HCT116 (cell line): ENCODE data around the gene CAPZB. TPM values are rescaled to one million over a fixed set of nuclear protein-coding genes. Genes with fewer than 3 reads are reported as not detected.

Source experiments
- ATAC-seq: fragments of 200-7000 bp; cut with Tn5 transposase; 2 replicates; pipeline ENCODE4 v1.9.1; 2020; ENCODE audit warnings: mild to moderate bottlenecking, moderate library complexity
- BruUV-seq: library from RNA; stranded (reverse); fragments of 400-500 nt; replicated peaks from 2 replicates; lab custom pipeline; 2021; lab: Mats Ljungman, UMichigan
- CTCF ChIA-PET: fragments of 300-600 bp; sonication (Branson Sonifier 250); formaldehyde crosslinking; loops from one replicate; lab custom pipeline; 2021; ENCODE audit warnings: antibody characterized with exemption; lab: Charles Lee
- POLR2A ChIA-PET: fragments of 300-600, 350-600 bp; sonication (Branson Sonifier 250); formaldehyde crosslinking; loops from one replicate; lab custom pipeline; 2021; ENCODE audit warnings: antibody characterized with exemption; lab: Charles Lee
- RAD21 ChIA-PET, 2 experiments: fragments of 300-600 bp; sonication (Branson Sonifier 250); formaldehyde crosslinking; loops; one replicate each; lab custom pipeline; 2023; ENCODE audit warnings: low total read pairs in 2 of 2; ENCODE audit not compliant: uncharacterized antibody in 2 of 2, unreplicated experiment in 2 of 2, low non-redundant PET in 1 of 2; lab: Charles Lee
- DNase-seq: peaks from one replicate; pipeline ENCODE4 v3.0.0-alpha.2; 2010; ENCODE audit warnings: low read depth, low spot score
- H2AFZ ChIP-seq: fragments of 200-600 bp; shearing (Covaris generic), sonication (generic); 2 replicates; pipeline ENCODE4 v1.6.1; 2017; ENCODE audit warnings: low read depth, mixed run types, mixed read lengths, antibody characterized with exemption, low read length; ENCODE audit not compliant: poor library complexity, severe bottlenecking
- H3K27ac ChIP-seq: 2 replicates; pipeline ENCODE4 v1.5.1; 2012; ENCODE audit warnings: low read depth, low read length
- H3K27me3 ChIP-seq: fragments of 200-600 bp; sonication (generic); 2 replicates; pipeline ENCODE4 v1.6.1; 2016; ENCODE audit warnings: mixed run types, low read length, mixed read lengths; ENCODE audit not compliant: insufficient read depth
- H3K36me3 ChIP-seq, 2 experiments: fragments of 200-500 bp in 1 of 2; fragments of 200-600 bp in 1 of 2; sonication (Bioruptor generic) in 1 of 2; sonication (generic) in 1 of 2; 2 replicates each; pipeline versions ENCODE4 v1.5.1 to v1.6.1; 2014 to 2016; ENCODE audit warnings: low read length in 2 of 2, inconsistent platforms in 1 of 2, mixed read lengths in 1 of 2, mixed run types in 1 of 2; ENCODE audit not compliant: insufficient read depth in 2 of 2, control insufficient read depth in 1 of 2
- H3K4me1 ChIP-seq, 2 experiments: fragments of 200-600 bp in 1 of 2; sonication (generic) in 1 of 2; 2 replicates each; pipeline versions ENCODE4 v1.5.1 to v1.6.1; 2012 to 2017; ENCODE audit warnings: low read length in 2 of 2, inconsistent platforms in 1 of 2, mild to moderate bottlenecking in 1 of 2, mixed read lengths in 1 of 2, mixed run types in 1 of 2, moderate library complexity in 1 of 2; ENCODE audit not compliant: insufficient read depth in 2 of 2, control insufficient read depth in 1 of 2
- H3K4me2 ChIP-seq: fragments of 200-600 bp; sonication (generic); 2 replicates; pipeline ENCODE4 v1.6.1; 2017; ENCODE audit warnings: mixed run types, low read length, mixed read lengths
- H3K4me3 ChIP-seq, 2 experiments: fragments of 200-600 bp in 1 of 2; sonication (generic) in 1 of 2; replicated peaks in 1 of 2; 2 replicates each; pipeline ENCODE4 v1.5.1; 2011 to 2016; ENCODE audit warnings: low read length in 2 of 2, control low read depth in 1 of 2, low read depth in 1 of 2, mild to moderate bottlenecking in 1 of 2, mixed read lengths in 1 of 2, mixed run types in 1 of 2
- H3K79me2 ChIP-seq: fragments of 200-600 bp; sonication (generic); 2 replicates; pipeline ENCODE4 v1.6.1; 2017; ENCODE audit warnings: mild to moderate bottlenecking, mixed run types, low read length, moderate library complexity, mixed read lengths; ENCODE audit not compliant: insufficient read depth
- H3K9ac ChIP-seq: fragments of 200-600 bp; sonication (generic); 2 replicates; pipeline ENCODE4 v1.6.1; 2016; ENCODE audit warnings: low read length, mixed read lengths
- H3K9me2 ChIP-seq: fragments of 200-600 bp; sonication (generic), shearing (Covaris generic); 2 replicates; pipeline ENCODE4 v1.6.1; 2017; ENCODE audit warnings: mixed run types, mild to moderate bottlenecking, moderate library complexity; ENCODE audit not compliant: insufficient read depth
- H3K9me3 ChIP-seq, 2 experiments: fragments of 200-500 bp in 1 of 2; fragments of 200-600 bp in 1 of 2; sonication (Bioruptor generic) in 1 of 2; sonication (generic) in 1 of 2; 2 replicates each; pipeline ENCODE4 v1.6.1; 2014 to 2017; ENCODE audit warnings: low read length in 2 of 2, mixed read lengths in 2 of 2, inconsistent platforms in 1 of 2, low read depth in 1 of 2, mild to moderate bottlenecking in 1 of 2, mixed run types in 1 of 2, moderate library complexity in 1 of 2; ENCODE audit not compliant: control insufficient read depth in 1 of 2, insufficient read depth in 1 of 2
- H4K20me1 ChIP-seq: fragments of 200-600 bp; sonication (generic), shearing (Covaris generic); 2 replicates; pipeline ENCODE4 v1.6.1; 2017; ENCODE audit warnings: mixed run types, mild to moderate bottlenecking, moderate library complexity; ENCODE audit not compliant: insufficient read depth
- CEBPB ChIP-seq: IDR thresholded peaks from 2 replicates; pipeline ENCODE4 v1.6.1; 2012; ENCODE audit warnings: low read depth
- EGR1 ChIP-seq: IDR thresholded peaks from 2 replicates; pipeline ENCODE4 v1.6.1; 2012; ENCODE audit warnings: low read depth
- ELF1 ChIP-seq: IDR thresholded peaks from 2 replicates; pipeline ENCODE4 v1.6.1; 2012; ENCODE audit warnings: low read depth, borderline replicate concordance
- EZH2phosphoT487 ChIP-seq: fragments of 200-600 bp; IDR thresholded peaks from 2 replicates; pipeline ENCODE4 v1.6.1; 2018; ENCODE audit warnings: antibody characterized with exemption, borderline replicate concordance
- JUND ChIP-seq: IDR thresholded peaks from 2 replicates; pipeline ENCODE4 v1.6.1; 2012
- POLR2AphosphoS5 ChIP-seq: IDR thresholded peaks from 2 replicates; pipeline ENCODE4 v1.6.1; 2011; ENCODE audit warnings: mild to moderate bottlenecking, low read depth, low read length, moderate library complexity
- RAD21 ChIP-seq: IDR thresholded peaks from 2 replicates; pipeline ENCODE4 v1.6.1; 2012; ENCODE audit warnings: low read depth, mild to moderate bottlenecking
- SP1 ChIP-seq: IDR thresholded peaks from 2 replicates; pipeline ENCODE4 v1.6.1; 2012; ENCODE audit warnings: low read depth
- SRF ChIP-seq: IDR thresholded peaks from 2 replicates; pipeline ENCODE4 v1.6.1; 2012; ENCODE audit warnings: low read depth
- TCF7L2 ChIP-seq: IDR thresholded peaks from 2 replicates; pipeline ENCODE4 v1.7.0; 2011; ENCODE audit warnings: borderline replicate concordance, inconsistent platforms; ENCODE audit not compliant: insufficient read depth, insufficient read length; ENCODE audit errors: extremely low read depth
- YY1 ChIP-seq: IDR thresholded peaks from 2 replicates; pipeline ENCODE4 v1.6.1; 2011; ENCODE audit warnings: low read length, low read depth, moderate library complexity, mild to moderate bottlenecking; ENCODE audit not compliant: insufficient replicate concordance; ENCODE audit errors: extremely low read depth
- ZFX ChIP-seq: fragments of 450-650 bp; IDR thresholded peaks from 2 replicates; pipeline ENCODE4 v1.6.1; 2017
- ZNF274 ChIP-seq: fragments of 200-500 bp; sonication (Bioruptor generic); IDR thresholded peaks from 2 replicates; pipeline ENCODE4 v1.6.1; 2014; ENCODE audit warnings: mild to moderate bottlenecking, low read depth, low read length, inconsistent platforms
- intact Hi-C: fragments of 100-400 bp; cut with micrococcal nuclease; formaldehyde crosslinking; loops from 2 replicates; pipeline ENCODE4 v1.10.0; 2022
- total RNA-seq: library from RNA; stranded (reverse); gene quantifications from one replicate; pipeline ENCODE4 v1.2.1, GENCODE V29; 2021; ENCODE audit not compliant: unreplicated experiment
- TF ChIP-seq, protein P1 (sequence below): IDR thresholded peaks from 2 replicates; pipeline ENCODE4 v1.6.1; 2012
- TF ChIP-seq, protein P2 (sequence below): IDR thresholded peaks from 2 replicates; pipeline ENCODE4 v1.6.1; 2012

The CAPZB gene
- total RNA-seq, 1 experiment from 2014 or later = 203 TPM

DNA sequence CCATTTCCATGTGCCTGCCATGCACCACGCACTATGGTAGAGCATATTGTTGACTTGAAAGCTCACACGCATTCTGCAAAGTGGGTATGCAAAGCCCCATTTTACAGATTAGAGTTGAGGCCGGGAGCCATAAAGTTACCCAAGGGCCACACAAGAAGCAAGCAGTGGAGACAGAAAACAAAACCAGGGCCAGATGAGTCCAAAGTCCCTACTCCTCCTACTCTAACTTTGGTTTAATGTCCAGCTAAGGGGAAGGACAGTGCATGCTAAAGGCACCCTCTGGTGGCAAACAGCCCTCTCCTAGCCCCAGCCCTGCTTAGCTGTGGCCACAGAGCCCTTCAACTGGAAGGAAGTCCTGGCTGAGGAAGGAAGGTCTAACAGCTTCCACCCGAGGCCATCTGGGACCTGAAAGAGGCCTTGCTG is 98.3 kb downstream of the CAPZB start:
- Histone ChIP-seq H3K4me1 (no peaks in the 10 kb centered on the region; a peak in 1 of 4 replicates), H3K27me3 (no peaks in the 10 kb centered on the region), H3K9me2 (no peaks in the 10 kb centered on the region), H3K27ac (no peak overlapping the region), H3K4me2 (no peak overlapping the region), H3K36me3 (peaks cover 0 to 2% of the 10 kb centered on the region in 2 experiments; a peak in 1 of 4 replicates)
- intact Hi-C loops = no loop called here
- CTCF ChIA-PET = no interaction called here
- no peak for ATAC-seq
- POLR2A ChIA-PET = no interaction called here
- DNase-seq = no peak
- RAD21 ChIA-PET = no interaction called here
- TF ChIP-seq EGR1 (no peak), TCF7L2 (no peak), YY1 (no peak), ZNF274 (no peak), ZFX (no peak), CEBPB (no peak), POLR2AphosphoS5 (no peak), RAD21 (no peak)
- TF ChIP-seq, all 23 proteins: peak for 0
- Histone ChIP-seq H2AFZ (no peak overlapping the region), H3K4me3 (no peak overlapping the region), H3K9ac (no peak overlapping the region), H3K9me3 (no peaks in the 10 kb centered on the region), H4K20me1 (no peaks in the 10 kb centered on the region), H3K79me2 (peaks cover 58% of the 10 kb centered on the region)
- no TSS peak for BruUV-seq

DNA sequence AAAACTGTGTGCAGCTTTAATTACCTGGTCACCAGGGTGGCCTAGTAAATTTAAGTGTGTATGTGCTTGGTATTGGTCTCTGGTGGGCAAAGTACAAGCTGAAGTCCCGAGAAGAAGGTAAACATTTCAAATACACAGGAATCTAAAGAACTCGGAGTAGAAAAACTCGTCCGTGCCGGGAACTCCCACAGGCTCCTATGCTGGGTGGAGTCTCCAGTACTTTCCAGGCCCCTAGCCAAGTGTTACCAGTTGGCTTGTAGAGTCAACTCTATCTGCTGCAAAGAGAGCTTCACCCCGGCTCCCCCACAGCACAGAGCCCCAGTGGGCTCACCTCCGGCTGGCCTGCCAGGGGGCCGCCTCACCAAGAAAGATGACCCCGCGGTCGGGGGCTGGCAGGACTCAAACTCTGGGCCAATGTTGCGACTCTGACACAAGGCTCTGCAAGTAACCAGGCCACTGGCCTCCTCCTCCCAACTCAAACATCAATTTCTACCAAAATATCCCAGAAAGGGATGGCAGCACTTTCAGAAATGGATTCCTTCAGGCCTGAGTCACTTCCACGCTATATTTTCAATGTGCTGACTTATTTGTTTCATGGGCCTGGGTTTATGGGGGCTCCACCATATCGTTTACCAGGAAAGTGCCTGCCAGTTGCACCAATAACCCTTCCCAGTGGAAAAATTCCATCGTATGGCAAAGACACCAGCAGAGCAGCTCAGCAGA is 99.3 kb downstream of the CAPZB start:
- POLR2A ChIA-PET = no interaction called here
- RAD21 ChIA-PET = no interaction called here
- peaks cover 51% of the 10 kb centered on the region for H3K79me2 ChIP-seq
- H3K4me1 ChIP-seq = no peaks in the 10 kb centered on the region; a peak in 1 of 4 replicates
- no peak overlapping the region for H3K9ac ChIP-seq
- H3K9me3 ChIP-seq = no peaks in the 10 kb centered on the region
- no peak overlapping the region for H3K27ac ChIP-seq
- intact Hi-C loops = no loop called here
- H2AFZ ChIP-seq = no peak overlapping the region
- no peaks in the 10 kb centered on the region for H3K27me3 ChIP-seq
- no peaks in the 10 kb centered on the region for H3K9me2 ChIP-seq
- no peak overlapping the region for H3K4me2 ChIP-seq
- DNase-seq = no peak
- ATAC-seq = no peak
- TF ChIP-seq EZH2phosphoT487 = no peak
- no peak for TF ChIP-seq SP1
- no peak for TF ChIP-seq JUND
- no peak for TF ChIP-seq CEBPB
- no peak for TF ChIP-seq SRF
- TF ChIP-seq ELF1 = no peak
- TF ChIP-seq, protein P1, sequence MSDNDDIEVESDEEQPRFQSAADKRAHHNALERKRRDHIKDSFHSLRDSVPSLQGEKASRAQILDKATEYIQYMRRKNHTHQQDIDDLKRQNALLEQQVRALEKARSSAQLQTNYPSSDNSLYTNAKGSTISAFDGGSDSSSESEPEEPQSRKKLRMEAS = no peak
- TF ChIP-seq, protein P2, sequence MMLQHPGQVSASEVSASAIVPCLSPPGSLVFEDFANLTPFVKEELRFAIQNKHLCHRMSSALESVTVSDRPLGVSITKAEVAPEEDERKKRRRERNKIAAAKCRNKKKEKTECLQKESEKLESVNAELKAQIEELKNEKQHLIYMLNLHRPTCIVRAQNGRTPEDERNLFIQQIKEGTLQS = no peak
- TF ChIP-seq, all 23 proteins: peak for 0
- Histone ChIP-seq H3K4me3 (no peak overlapping the region), H3K36me3 (peaks cover 0 to 2% of the 10 kb centered on the region in 2 experiments; a peak in 1 of 4 replicates), H4K20me1 (no peaks in the 10 kb centered on the region)
- no TSS peak for BruUV-seq
- CTCF ChIA-PET = no interaction called here
